ENCODE results near the gene LSM12. TPM values are rescaled to one million over a fixed set of nuclear protein-coding genes. Genes with fewer than 3 reads are reported as not detected.

The LSM12 gene
- total RNA-seq, result 50.2 and 60.8 TPM in 2 replicates

DNA sequence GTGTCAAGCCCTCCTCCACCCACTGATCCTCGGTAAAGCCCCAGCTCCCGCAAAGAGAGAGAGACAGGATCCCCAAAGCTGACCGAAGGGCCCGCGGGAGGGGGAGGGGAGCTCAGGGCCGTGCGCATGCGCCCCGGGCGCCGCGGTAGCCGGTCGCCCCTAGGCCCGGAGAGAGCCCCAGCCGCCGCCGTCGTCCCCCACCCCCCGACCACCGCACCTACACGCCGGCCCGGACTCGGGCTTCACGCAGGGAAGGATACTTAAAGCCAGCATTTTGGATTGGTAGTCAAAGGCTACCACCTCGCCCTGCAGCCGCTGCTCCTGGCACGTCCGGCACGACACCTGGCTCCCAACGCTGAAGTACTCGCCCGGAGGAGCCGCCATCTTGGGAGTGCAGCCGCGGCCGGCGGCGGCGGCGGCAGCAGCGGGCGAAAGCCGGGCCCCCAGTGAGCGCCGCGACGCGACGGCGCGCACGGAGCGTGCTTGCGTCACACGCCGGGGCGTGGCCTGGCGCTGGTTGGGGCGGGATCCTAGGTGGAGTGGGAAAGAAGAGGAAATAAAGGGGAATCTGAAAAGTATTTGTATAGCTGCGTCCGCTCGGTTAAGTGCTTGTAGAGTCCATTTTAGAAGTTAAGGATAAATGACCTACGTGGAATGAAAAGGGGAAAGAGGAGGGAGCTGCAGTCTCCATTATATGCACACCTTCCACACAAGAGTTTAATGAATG, at the start of gene LSM12:
Gene LSM12 (minus strand): TSS at position 468 of the 727 bp plus-strand sequence. CDS start 84 bp downstream, at position 384.

DNA sequence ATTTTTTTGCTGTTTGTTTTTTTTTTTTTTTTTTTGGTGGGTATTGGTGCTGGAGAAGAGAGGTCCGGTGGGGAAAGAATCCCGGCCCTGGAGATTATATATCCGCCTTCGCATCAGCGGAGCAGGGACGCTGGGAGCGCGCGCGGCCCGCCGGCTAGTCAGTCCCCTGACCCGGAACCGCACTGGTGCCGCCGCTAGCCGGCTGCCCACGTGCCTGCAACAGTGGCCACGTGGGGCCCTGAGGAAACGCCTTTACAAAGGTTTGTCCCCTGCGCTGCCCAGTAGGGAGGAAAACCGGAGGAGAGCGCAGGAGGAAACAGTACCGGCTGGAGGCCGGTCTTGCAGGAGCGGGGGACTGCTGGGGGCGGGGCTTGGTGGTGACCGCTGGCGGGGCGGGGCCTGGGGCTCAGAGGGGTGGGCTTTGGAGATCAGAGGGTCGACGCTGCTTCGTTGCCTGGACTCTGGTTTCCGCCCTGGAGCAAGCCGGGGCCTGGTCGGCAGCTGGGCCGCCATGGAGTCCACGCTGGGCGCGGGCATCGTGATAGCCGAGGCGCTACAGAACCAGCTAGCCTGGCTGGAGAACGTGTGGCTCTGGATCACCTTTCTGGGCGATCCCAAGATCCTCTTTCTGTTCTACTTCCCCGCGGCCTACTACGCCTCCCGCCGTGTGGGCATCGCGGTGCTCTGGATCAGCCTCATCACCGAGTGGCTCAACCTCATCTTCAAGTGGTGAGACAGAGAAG, 4.2 kb upstream of the LSM12 start, which contains the start of gene G6PC3:
Gene G6PC3 (plus strand): TSS at position 281 of the 743 bp plus-strand sequence. CDS start 231 bp downstream, at position 512.

DNA sequence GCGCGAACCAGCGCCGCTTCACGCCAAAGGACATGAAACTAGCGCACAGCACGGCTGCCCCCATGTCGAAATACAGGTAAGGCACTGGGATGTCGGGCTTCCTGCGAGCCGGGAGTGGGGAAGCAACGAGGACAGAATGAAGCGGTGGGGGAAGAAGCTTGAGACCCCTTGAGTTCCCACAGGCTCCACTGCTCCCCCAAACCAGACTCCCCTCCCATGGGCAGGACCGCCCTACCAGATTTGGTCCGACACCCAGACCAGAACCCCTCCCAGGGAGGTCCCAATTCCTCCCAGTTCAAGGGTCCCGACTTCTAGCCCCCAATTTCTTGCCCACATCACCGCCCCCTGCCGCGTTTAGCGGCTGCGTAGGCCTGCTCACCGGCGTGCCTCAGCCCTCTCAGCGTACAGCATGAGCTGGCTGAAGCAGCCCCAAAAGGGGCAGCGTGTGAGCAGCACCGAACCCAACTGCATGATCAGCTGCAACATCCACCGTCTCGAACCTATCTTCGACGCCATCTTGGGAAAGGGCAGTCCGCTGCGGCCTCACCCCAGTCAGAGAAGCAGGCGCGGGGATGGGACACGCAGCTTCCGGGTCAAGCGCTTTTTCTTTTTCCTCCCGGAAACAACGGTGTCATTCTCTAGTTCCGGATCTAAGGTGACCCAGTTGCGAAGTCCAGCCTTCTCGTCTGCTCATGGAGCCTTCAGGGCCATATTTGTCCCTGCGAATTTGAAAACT, 51.9 kb downstream of the LSM12 start, which contains the start of gene TMEM101:
Gene TMEM101 (minus strand): TSS at position 527 of the 736 bp plus-strand sequence. CDS start 11 bp downstream, at position 516.

DNA sequence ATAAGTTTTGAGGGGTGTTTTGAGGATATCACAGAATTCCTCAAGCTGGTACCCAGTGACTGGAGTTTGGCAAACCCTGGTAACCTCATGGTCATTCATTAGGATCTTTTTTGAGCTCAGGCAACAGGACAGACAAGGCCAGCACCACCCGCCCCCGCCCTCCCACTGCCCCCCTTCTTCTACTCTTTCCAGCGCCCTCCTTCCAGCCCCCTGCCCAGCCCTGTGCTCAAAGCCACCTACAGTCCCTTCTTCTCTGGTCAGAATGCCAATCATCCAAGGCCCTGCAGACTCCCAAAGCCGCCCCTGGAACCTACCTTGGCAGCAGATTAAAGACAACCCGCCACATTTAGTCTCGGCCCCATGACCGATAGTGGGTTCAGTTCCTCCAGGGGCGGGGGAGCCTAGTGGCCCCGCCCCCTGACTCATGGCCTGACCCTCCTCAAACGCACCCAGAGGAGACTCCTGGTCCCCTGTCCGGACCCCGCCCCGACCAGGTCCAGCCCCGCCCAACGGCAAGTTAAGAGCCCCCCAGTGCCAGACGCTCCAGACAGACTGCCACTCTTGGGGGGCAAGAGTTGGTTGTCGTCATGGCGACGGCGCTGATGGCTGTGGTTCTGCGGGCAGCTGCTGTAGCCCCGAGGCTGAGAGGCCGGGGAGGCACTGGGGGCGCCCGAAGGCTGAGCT, 62.3 kb downstream of the LSM12 start, which contains the start of gene NAGS:
Gene NAGS (plus strand): TSS at position 546 of the 684 bp plus-strand sequence. CDS start 42 bp downstream, at position 588.

Other genes starting within 250 kb of the LSM12 start
- 2.9 and 3.5 TPM in 2 replicates for gene MPP3, start 233.5 kb downstream of the LSM12 start, total RNA-seq
- not detected in 2 replicates for gene CD300LG, start 219.5 kb downstream of the LSM12 start, total RNA-seq
- gene MPP2, start 159.1 kb downstream of the LSM12 start, total RNA-seq, result 0.58 and 3.9 TPM in 2 replicates
- not detected in 2 replicates for gene PPY, start 124.2 kb downstream of the LSM12 start, total RNA-seq
- not detected in 2 replicates for gene PYY, start 112.7 kb downstream of the LSM12 start, total RNA-seq
- gene NAGS, start 62.0 kb downstream of the LSM12 start, total RNA-seq, result 10.1 and 10.8 TPM in 2 replicates
- gene TMEM101, start 51.7 kb downstream of the LSM12 start, total RNA-seq, result 78.2 and 83.9 TPM in 2 replicates
- 44.8 and 57.4 TPM in 2 replicates for gene G6PC3, start 4.1 kb upstream of the LSM12 start, total RNA-seq
- gene HDAC5, start 57.0 kb upstream of the LSM12 start, total RNA-seq, result 28.0 and 38.5 TPM in 2 replicates
- gene HROB, start 75.3 kb upstream of the LSM12 start, total RNA-seq, result 4.0 and 5.7 TPM in 2 replicates
- gene ASB16, start 104.0 kb upstream of the LSM12 start, total RNA-seq, result not detected in 2 replicates
- gene TMUB2, start 120.3 kb upstream of the LSM12 start, total RNA-seq, result 26.8 and 45.3 TPM in 2 replicates
- gene ATXN7L3, start 133.2 kb upstream of the LSM12 start, total RNA-seq, result 45.6 and 50.9 TPM in 2 replicates
- 30.6 and 35.4 TPM in 2 replicates for gene UBTF, start 153.0 kb upstream of the LSM12 start, total RNA-seq
- not detected in 2 replicates for gene SLC4A1, start 201.5 kb upstream of the LSM12 start, total RNA-seq
- not detected in 2 replicates for gene RUNDC3A, start 241.9 kb upstream of the LSM12 start, total RNA-seq